MM.1S (cell line): Measurements from ENCODE around the gene CCSER1.

Experiments
- EZH2 ChIP-seq: fragments of 300-600 bp; sonication (generic); optimal IDR thresholded peaks from 2 replicates; pipeline ENCODE3; 2017; ENCODE audit warnings: low read depth, mild to moderate bottlenecking, antibody characterized with exemption, low read length, mixed read lengths
- EZH2phosphoT487 ChIP-seq: fragments of 300-600 bp; sonication (generic); IDR thresholded peaks from 2 replicates; pipeline ENCODE4 v1.6.1; 2018; ENCODE audit warnings: antibody characterized with exemption, low read length
- TF ChIP-seq, protein P1 (sequence below): fragments of 300-600 bp; sonication (generic); IDR thresholded peaks from 2 replicates; pipeline ENCODE4 v1.5.1; 2016; ENCODE audit warnings: antibody characterized with exemption, low read length, mixed read lengths

DNA sequence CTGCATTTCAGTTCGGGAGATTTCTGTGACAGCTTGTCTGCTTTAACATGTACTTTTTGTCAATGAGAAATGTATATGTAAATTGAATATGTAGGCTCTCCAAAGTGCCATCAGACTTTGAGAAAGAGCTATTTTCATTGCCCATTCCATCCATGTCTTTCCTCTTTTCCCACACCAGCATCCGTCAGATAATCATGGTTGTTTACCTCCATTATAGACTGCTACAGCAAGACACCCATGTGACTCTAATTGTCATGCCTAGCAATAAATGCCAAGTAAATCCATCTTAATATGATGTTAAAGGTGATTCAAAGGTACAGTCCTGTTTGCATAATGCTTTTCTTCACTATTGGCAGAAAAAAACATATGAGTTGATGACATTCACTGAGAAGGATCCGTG lies 1157.3 kb downstream of the CCSER1 start:
- TF ChIP-seq, protein P1, sequence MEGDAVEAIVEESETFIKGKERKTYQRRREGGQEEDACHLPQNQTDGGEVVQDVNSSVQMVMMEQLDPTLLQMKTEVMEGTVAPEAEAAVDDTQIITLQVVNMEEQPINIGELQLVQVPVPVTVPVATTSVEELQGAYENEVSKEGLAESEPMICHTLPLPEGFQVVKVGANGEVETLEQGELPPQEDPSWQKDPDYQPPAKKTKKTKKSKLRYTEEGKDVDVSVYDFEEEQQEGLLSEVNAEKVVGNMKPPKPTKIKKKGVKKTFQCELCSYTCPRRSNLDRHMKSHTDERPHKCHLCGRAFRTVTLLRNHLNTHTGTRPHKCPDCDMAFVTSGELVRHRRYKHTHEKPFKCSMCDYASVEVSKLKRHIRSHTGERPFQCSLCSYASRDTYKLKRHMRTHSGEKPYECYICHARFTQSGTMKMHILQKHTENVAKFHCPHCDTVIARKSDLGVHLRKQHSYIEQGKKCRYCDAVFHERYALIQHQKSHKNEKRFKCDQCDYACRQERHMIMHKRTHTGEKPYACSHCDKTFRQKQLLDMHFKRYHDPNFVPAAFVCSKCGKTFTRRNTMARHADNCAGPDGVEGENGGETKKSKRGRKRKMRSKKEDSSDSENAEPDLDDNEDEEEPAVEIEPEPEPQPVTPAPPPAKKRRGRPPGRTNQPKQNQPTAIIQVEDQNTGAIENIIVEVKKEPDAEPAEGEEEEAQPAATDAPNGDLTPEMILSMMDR: no peak
- TF ChIP-seq EZH2phosphoT487 (no peak), EZH2 (no peak)
